ENCODE measurements around the gene ZDHHC1. TPM values are rescaled to one million over a fixed set of nuclear protein-coding genes. Genes with fewer than 3 reads are reported as not detected.

Gene ZDHHC1
- total RNA-seq, 2 donors from 2014 or later: 20.3 to 69.8 TPM

DNA sequence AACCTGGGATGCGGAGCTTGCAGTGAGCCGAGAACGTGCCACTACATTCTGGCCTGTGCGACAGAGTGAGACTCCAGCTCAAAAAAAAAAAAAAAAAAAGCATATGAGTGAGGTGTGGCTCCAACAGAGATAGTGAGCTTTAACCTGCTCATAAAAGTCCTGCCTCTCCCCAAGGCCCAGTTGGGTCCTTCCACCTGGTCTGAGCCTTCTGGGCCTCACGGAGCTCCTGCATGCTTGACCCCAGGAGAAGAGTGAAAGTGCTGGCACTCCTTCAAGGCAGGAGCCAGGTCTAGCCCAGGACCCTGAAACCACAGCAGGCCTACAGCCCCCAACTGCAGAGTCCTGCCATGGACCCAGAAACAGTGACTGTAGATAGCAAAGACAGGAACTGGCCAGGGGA, 32.3 kb upstream of the ZDHHC1 start:
- Histone ChIP-seq H3K36me3 (no peaks in the 10 kb centered on the region), H3K4me3 (no peak overlapping the region), H3K27me3 (replicated peaks; ENCODE audit: insufficient read depth) (no peaks in the 10 kb centered on the region), H3K4me1 (replicated peaks) (peaks cover 45% of the 10 kb centered on the region), H3K9me3 (no peaks in the 10 kb centered on the region), H3K27ac (no peak overlapping the region)
- TF ChIP-seq POLR2AphosphoS5 (IDR thresholded peaks at IDR 0.05) (no peak), POLR2A (IDR thresholded peaks at IDR 0.05) (no peak)
- TF ChIP-seq, protein P1, sequence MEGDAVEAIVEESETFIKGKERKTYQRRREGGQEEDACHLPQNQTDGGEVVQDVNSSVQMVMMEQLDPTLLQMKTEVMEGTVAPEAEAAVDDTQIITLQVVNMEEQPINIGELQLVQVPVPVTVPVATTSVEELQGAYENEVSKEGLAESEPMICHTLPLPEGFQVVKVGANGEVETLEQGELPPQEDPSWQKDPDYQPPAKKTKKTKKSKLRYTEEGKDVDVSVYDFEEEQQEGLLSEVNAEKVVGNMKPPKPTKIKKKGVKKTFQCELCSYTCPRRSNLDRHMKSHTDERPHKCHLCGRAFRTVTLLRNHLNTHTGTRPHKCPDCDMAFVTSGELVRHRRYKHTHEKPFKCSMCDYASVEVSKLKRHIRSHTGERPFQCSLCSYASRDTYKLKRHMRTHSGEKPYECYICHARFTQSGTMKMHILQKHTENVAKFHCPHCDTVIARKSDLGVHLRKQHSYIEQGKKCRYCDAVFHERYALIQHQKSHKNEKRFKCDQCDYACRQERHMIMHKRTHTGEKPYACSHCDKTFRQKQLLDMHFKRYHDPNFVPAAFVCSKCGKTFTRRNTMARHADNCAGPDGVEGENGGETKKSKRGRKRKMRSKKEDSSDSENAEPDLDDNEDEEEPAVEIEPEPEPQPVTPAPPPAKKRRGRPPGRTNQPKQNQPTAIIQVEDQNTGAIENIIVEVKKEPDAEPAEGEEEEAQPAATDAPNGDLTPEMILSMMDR (IDR thresholded peaks at IDR 0.05): no peak
- intact Hi-C loops (cut with DNase I): no loop called here
- no peak for DNase-seq (ENCODE audit: low spot score)
- 95% methylated on average over 5 of the region's 5 CpGs for WGBS

DNA sequence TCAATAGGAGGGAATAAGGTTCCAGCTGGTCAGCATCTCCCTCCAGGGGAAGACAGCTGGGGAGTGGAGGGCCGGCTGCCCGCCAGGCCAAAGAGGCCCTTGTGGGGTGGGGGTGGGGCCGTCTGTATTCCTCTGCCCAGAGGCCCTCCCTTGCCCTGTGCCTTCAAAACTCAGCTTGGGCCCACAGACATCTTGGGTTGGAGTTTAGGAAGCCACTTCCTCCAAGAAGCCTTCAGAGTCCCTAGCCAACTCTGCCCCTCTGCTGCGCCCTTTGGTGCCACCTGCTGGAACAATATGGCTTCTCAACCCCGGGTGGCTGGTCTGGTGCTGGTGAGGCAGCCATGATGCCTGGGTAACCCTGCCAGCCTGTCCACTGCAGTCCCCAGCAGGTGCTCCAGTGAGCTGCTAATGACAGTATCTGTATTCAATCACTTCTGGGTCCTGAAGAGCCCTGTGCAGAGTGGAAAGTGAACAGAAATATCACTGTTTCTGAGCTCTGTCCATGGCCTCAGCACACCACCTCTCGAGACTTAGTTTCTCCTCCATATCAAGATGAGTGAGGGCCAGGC, 31.3 kb upstream of the ZDHHC1 start:
- no peak for DNase-seq (ENCODE audit: low spot score)
- no peaks in the 10 kb centered on the region for H3K36me3 ChIP-seq
- H3K4me3 ChIP-seq: no peak overlapping the region
- intact Hi-C loops (cut with DNase I): no loop called here
- 71% methylated on average over 4 of the region's 6 CpGs for WGBS
- TF ChIP-seq, protein P1 (IDR thresholded peaks at IDR 0.05): peak in 1 of 4 experiments; percentile 21
- TF ChIP-seq POLR2AphosphoS5 (IDR thresholded peaks at IDR 0.05): no peak
- H3K27me3 ChIP-seq (replicated peaks; ENCODE audit: insufficient read depth): no peaks in the 10 kb centered on the region
- no peak overlapping the region for H3K27ac ChIP-seq
- H3K4me1 ChIP-seq (replicated peaks): peaks cover 46% of the 10 kb centered on the region
- H3K9me3 ChIP-seq: no peaks in the 10 kb centered on the region

DNA sequence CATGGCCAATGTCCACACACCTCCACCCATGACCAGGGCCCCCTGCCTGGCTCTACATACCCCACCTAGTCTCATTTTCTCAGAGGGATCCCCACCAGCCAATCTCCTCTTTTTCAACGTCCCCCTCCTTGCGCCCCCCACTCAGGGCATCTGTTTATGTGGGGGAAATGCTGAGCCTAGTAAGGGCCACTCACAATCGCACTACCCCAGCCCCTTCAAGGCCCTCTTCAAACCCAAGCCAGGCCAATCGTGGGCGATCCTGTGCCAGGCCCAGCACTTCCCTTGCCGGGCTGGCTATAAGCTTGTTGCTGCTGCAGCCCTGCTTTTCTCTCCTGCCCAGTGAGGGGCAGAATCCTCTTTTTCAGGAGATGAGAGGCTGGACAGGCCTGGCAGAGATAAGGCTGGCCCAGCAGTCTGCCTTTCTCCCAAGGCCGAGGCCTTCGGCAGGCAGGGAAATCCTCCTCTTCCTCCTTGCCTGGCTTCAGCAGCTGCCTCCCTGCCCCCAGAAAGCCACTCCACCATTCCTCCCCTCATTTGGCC, 30.8 kb upstream of the ZDHHC1 start:
- TF ChIP-seq, protein P1 (IDR thresholded peaks at IDR 0.05): no peak
- TF ChIP-seq POLR2A (IDR thresholded peaks at IDR 0.05) (no peak), POLR2AphosphoS5 (IDR thresholded peaks at IDR 0.05) (no peak)
- Histone ChIP-seq H3K27ac (no peak overlapping the region), H3K4me1 (replicated peaks) (peaks cover 43% of the 10 kb centered on the region)

DNA sequence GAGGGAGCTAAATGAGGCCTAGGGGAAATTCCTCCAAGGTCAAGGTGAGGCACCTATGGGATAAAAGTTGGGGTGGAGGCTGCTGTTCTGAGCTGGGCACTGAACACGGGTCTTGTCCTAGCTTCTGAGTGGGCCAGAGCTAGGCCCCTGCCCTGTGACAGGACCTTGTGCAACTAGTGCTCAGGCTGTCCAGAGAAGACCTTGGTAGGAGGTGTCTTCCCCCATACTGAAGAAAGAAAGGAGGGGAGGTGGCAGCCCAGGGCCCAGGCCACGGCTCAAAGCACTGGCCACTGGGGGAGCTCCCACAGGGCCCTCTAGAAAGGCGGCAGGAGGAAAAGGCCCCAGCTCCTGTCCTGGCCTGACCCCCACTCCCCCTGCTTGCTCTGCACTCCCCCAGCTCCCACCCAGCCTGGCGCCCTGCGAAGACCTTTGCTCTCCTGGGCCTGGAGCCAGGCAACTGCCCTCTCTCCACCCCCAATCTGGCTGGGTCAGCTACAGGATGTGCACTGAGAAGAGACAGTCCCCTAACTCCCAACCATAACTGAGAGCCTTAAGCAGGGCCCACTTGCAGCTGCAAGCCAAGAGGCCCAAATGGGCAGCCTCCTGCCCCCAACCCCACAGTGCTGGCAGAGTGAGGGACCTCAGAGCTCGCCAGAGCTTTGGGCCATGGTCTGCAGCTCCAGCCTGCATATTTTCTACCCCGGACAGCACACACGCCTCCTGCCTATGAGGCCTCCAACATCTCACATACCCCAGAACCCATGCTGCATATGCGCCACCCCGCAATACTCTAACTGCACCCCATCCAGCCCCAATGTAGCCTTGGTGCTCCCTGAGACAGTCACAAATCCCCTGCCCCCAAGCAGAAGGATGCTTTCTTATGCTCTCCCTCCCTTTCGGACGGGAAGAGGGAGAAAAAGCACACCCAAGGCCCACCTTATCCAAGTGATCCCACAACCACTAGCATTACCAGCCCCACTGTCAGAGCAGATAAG, 29.9 kb upstream of the ZDHHC1 start:
- no peak overlapping the region for H3K4me3 ChIP-seq
- H3K27me3 ChIP-seq (replicated peaks; ENCODE audit: insufficient read depth): no peaks in the 10 kb centered on the region
- H3K36me3 ChIP-seq: no peaks in the 10 kb centered on the region
- WGBS: 67% methylated on average over 12 of the region's 12 CpGs
- no peaks in the 10 kb centered on the region for H3K9me3 ChIP-seq
- no peak for TF ChIP-seq POLR2A (IDR thresholded peaks at IDR 0.05)
- H3K4me1 ChIP-seq (replicated peaks): peaks cover 41% of the 10 kb centered on the region
- no peak for DNase-seq (ENCODE audit: low spot score)
- H3K27ac ChIP-seq: peak overlapping the region in 1 of 2 donors; percentile 32
- intact Hi-C loops (cut with DNase I): no loop called here

More for the DNA sequence above, 30.8 kb upstream of the ZDHHC1 start:
- no peaks in the 10 kb centered on the region for H3K27me3 ChIP-seq (replicated peaks; ENCODE audit: insufficient read depth)
- WGBS: 74% methylated on average over 8 of the region's 8 CpGs
- DNase-seq (ENCODE audit: low spot score): no peak
- H3K4me3 ChIP-seq: no peak overlapping the region
- H3K36me3 ChIP-seq: no peaks in the 10 kb centered on the region
- intact Hi-C loops (cut with DNase I): no loop called here
- H3K9me3 ChIP-seq: no peaks in the 10 kb centered on the region

DNA sequence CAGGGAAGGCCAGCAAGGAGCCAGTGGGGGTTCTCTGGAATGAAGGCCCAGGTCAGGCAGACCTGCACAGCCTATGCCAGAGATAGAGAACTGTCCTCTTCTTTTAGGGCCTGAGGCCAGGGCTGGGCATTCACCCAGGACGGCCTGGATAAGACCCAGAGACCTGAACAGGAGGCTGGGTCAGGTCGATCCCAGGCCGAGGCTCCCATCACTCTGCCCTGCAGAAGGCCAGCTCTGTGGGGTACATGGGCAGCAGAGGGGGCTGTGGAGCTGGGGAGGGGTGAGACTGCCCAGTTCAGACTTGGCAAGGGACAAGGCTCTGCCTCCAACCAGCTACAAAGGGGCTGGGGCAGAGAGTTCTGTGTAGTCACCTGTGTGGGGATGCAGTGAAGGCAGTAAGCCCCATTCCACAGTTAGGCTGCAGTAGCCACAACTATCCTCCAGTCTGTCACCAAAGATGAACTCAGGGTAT, 29.2 kb upstream of the ZDHHC1 start:
- TF ChIP-seq POLR2A (IDR thresholded peaks at IDR 0.05) (no peak), POLR2AphosphoS5 (IDR thresholded peaks at IDR 0.05) (no peak)
- TF ChIP-seq, protein P1 (IDR thresholded peaks at IDR 0.05): no peak
- Histone ChIP-seq H3K4me3 (no peak overlapping the region), H3K4me1 (replicated peaks) (peaks cover 42% of the 10 kb centered on the region), H3K27ac (peak overlapping the region in 1 of 2 donors; percentile 32), H3K36me3 (no peaks in the 10 kb centered on the region), H3K27me3 (replicated peaks; ENCODE audit: insufficient read depth) (no peaks in the 10 kb centered on the region), H3K9me3 (no peaks in the 10 kb centered on the region)
- WGBS: 67% methylated on average over 3 of the region's 3 CpGs
- no peak for DNase-seq (ENCODE audit: low spot score)
- intact Hi-C loops (cut with DNase I): no loop called here

Data from prostate gland (tissue), 2 donors.